Activated CD4-positive, CD25-positive, alpha-beta regulatory T cell treated with anti-CD3 and anti-CD28 coated beads, Interleukin-2, amount 50 U/mL, for 24 hours (primary cell): ENCODE data around the gene SMC1B.

Experiments used
- ATAC-seq, 2 donors: fragments of 150-1000 bp; cut with Tn5 transposase; one replicate each; pipeline ENCODE4 v1.10.0; 2021; ENCODE audit warnings: mild to moderate bottlenecking in 1 of 2, moderate library complexity in 1 of 2

SMC1B gene

DNA sequence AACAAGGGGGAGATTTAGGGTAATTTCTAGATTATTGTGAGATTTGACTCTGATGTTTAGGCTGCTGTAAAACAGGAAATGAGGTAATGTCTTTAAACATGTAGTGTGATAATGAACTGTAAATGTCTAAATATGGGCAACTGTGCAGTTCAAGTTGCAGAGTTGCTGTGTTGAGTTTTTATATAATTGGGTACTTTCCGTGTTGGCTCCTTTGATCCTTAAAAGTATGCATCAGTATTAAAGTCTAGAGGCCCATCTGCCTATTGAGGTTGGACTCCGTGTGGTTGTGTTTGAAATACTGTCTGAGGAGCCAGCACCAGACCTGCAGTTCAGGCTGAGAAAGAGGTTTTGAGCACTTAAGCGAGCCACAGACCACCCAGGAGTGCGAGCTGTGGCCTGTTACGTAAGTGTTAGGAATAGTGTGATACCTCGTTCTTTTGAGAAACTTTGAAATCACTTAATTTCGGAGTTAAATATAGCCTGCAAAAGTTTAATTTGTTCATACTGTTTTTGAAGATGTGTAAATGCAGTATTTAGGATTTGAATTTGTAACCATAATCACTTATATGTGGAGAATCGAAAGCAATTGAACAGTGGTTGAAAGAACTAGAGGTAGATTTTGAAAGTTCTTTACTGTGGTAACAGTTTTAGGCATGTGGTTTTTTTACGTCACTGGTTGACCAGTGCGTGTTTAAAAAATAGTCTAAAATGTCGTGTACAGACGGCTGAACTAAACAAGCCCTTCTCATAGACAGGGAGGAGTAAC lies 94.7 kb downstream of the SMC1B start:
- peak; percentile 69 for ATAC-seq

DNA sequence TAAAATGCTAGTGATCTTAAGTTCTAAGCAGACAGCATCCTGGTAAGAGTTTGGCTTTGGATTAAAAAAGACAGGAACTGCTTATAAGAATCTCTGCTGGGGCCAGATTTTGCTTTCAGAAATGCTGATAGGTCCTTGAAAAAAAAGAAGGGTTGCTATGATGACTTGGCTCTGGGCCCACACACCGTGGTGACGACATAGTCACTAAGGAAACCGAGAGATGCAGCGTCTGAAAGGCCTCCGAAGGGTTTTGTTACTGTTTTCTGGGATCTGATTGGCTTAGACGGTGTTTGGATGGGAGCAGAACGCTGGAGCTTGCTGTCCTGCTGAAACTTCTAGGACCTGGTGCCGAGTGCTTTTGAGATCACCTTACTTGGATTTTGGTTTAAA lies 95.2 kb downstream of the SMC1B start:
- peak; percentile 79 to 80 for ATAC-seq

DNA sequence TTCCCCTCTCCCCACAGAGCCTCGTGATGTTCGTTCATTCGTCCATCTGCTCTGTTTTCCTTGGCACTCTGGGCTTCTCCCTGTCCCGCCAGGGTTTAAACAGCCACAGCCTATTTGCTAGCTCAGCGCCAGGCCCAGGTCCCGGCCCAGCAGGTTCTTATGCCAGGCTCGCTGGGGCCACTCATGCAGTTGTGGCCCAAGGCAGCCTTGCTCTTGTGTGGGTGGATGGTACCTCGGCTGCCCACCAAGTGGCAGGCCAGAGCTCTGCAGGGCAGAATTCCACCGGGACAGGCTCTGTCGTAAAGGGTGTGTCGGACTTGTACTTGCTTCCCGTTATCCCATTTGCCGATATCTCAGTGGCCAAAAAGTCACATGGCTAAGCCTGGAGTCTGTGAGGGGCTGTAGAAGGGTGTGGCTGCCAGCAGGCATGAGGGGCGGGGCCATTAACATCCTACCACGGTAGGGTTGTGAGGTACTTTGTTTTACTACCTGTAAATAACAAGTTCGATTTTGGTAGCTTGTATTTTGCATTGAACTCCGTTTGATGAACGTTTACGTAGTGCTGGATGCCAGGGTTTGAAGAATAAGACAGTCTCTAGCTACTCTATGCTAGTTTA lies 95.7 kb downstream of the SMC1B start:
- no peak for ATAC-seq

DNA sequence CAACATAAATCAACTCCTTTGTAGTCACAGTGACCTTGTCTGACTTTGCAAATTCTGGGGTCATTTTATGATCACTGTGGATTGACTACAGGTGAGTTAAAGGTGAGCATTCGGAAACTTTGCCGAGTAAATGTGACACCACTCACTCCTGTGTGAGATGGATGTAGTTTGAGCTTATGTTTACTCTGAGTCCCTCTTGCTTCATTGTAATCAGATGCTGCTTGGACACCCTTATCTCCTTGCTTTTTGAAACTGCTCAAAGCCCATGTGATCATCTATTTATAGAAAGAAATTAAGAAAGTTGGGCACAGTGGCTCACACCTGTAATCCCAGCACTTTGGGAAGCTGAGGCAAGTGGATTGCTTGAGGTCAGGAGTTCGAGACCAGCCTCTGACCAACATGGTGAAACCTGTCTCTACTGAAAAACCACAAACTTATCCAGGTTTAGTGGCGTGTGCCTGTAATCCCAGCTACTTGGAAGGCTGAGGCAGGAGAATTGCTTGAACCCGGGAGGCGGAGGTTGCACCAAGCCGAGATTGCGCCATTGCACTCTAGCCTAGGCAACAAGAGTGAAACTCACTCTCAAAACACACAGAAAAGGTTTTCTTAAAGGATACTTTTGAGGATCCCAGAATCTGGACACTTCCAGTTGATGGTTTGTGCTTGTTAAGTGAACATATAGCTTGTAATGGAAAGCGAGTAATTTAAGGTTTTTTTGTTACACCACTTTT lies 96.4 kb downstream of the SMC1B start:
- no peak for ATAC-seq

DNA sequence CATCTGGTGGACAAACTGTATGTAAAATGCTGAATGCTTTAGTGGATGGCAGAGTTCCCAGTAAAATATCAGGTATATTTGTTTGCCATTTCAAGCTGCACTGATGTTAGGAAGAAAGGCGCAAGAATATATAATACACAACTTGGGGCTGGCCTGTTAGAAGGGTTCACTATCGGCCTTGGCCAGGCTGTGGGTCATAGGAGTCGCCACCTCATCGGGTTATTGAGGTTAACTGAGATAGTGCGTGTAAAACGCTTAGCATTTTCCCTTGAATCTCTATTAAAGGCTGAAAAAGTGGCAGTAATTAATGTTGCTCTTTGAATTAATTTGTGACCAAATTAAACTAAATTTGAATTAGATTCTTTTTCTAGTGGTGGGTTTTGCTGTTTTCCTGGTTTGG lies 98.6 kb downstream of the SMC1B start:
- ATAC-seq, result no peak

DNA sequence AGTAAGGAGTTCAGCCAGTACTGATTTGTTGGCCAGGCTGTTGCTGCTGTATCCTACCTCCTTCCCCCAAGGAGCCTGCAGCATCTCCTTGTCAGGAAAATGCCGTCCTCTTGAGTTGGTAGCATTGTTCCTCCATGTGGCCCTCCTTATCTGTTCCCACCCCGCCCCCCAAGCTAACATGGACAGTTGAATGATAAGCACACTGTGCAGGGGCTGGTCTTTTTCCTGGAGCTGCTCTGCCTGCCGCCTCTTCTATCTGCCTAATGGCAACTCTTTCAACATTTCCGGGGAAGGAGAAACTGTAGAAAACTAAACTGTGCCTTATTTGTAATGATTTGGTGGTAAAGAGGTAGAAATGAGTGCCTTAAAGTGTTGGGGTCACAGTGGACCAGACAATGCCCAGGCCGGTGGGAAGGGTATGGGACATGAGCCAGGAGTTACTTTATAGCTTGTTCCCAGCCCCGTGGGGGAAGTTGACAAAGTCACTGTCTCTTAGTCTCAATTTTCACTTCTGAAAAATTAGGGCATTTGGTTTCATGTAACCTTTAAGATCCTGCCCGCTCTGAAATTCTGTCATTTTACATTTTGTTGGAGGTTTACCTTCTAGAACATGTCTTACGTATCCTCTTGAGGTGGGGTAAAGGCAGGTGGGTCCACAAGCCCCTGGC lies 99.2 kb downstream of the SMC1B start:
- ATAC-seq, result no peak

DNA sequence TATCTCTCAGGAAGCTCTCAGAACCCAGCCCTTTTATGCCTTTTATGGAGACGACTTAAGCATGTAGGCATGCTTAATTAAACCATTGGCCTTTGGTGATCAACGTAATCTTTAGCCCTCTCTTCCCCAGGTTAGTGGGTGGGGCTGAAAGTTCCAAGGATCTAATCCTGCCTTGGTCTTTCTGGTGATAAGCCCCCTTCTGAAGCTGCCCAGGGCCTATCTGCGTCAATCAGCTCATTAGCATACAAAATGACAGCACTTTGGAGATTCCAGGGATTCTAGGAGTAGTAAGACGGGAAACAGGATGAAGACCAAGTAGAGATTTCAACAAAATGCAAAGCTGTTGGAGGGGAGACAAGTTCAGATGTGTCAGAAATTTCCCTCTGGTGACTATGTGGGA lies 100.5 kb downstream of the SMC1B start:
- no peak for ATAC-seq

DNA sequence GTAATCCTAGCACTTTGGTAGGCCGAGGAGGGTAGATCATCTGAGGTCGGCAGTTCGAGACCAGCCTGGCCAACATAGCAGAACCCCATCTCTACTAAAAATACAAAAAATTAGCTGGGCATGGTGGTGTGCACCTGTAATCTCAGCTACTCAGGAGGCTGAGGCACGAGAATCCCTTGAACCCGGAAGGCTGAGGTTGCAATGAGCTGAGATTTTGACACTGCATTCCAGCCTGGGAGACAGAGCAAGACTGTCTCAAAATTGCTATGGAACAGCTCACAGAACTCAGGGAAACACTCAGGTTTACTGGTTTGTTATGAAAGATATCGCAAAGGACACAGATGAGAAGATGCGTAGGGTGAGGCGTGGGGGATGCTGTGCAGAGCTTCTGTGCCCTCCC lies 101.0 kb downstream of the SMC1B start:
- ATAC-seq, result no peak

DNA sequence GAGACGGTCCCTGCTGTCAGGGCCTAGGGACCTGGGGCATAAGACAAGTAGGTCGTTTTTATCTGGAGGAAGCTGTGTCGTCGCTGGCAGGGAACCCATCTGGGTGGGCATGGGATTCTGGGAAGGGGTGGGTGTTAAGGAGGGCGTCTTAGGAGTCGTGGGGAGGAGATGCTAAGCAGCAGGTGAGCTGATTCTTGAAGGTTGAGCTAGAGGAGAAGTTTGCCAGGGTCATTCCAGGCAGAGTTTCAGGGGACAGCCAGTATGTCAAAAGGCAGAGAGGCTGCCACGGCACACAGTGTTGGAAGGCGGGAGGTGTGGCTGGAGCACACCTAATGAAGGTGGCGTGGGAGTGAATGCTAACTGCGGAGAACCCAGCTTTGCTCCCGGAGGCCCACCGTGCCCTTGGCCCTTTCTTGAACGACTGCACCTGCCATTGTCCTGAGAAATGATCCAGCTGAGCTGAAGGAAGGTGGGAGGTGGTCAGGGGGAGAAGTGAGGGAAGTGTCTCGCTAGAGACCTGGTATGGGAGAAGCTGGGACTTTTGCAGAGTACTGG lies 102.3 kb downstream of the SMC1B start:
- no peak for ATAC-seq

DNA sequence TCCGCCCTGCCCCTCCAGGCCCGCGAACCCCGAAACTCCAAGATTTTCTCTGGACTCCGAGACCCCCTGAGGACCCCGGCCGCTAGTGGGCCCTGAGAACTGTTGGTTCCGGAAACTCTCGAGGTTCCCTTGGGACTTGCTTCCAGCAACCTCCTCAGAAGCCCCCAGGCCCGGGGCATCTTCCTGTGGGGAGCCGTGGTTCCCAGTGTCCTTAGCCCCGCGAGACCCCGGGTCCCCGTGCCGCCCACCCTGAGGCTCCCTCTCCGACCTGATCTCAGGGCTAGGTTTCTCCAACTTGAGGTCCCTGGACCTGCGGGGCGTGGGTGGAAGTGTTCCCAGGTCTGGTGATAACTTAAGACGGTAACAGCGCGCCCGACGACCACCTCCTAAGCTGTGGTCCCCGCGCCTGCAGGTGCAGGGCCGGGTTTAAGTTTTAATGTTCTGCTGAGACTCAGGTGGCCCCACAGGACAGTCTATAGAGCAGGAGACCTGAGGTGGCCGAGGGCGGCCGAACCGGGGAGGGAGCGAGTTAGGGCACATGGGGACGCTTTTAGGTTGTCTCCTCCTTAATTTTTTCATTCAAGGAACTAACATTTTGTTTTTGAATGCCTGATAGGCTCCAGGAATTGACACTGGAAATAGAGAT lies 102.9 kb downstream of the SMC1B start:
- ATAC-seq, result no peak

DNA sequence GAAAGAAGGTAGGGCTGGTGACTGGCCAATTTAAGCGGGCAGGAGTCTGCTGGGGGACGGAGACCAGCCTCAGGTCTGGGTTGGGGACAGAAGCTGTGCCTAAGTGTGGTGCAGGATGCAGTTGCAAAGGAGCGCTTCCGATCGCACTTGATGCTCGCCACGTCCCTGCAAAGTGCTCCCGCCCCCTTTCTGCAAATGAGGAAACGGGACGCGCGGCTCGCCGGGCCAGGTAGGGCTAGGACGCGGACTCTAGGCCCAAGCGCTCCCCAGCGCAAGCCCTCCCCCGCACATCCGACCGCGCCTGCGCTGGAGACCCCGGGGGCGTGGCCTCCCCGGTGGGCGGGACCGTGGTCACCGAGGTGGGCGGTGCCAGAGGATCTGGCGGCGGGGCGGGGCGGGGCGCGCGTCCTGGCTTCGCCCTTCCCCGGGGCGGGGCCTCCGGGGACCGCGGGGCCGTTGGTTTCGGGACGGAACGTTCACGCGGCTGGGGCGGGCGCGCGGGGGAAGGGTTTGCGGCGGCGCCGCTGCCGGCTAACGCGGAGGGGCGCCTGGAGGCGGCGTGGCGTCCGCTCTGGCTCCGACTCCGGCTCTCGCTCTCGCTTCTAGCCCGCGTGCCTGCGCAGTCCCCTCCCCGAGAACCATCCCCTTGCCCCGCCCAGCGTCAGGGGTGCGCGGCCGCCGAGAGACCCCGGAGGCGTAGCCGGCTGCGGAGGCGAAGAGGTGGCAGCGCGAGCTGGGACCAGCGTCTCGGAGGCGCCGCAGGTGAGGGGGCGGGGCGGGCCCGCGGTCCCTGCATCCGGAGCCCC lies 103.8 kb downstream of the SMC1B start, which contains the start of gene FAM118A:
Gene FAM118A, plus strand, starts transcription at position 513 of the 806 bp plus-strand sequence. CDS start 12,446 bp downstream, outside the sequence.
- ATAC-seq, result peak; percentile 81 to 86

DNA sequence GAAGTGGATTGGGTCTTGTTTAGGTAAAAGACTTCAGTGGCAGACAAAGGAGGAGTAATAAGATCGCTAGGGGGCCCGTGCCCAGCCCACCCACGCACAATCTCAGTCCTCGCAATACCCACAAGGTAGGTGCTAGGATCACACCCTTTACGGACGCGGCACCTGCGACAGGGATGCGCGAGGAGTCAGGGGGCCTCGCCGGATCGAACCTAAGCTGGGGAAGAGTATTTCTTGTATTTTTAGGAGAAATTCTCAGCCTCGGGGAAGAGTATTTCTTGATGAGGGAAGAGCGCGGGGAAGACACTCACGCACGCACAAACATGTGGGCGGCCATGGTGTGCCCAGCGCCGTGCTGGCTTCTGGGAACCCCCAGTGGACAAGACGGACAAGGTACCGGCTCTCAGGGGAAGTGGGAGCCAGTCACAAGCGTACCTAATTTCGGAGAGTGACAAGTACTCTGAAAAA lies 104.4 kb downstream of the SMC1B start:
- ATAC-seq, result no peak

DNA sequence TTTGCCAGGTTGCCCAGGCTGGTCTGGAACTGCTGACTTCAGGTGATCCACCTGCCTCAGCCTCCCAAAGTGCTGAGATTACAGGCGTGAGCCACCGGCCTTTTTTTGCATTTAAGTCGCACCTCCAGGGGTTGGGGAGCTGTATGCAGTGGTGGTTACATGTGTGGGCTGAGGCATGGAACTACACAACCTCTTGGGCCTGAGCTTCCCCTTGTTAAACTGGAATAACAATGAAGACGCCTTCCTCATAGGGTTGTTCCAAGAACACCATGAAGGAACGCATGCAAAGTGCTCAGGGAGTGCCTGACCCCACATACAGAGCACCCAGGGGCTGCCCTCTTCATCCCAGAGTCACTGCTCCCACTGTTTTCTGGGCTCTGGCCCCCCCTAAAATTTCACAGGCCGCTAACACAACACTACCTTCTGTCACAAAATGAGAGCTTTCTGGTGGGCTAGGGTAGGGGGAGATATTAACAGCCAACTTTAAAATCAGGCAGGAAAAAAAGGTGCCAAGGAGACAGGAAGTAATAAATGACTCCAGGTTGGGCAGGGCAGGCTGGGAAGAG lies 104.9 kb downstream of the SMC1B start:
- ATAC-seq, result no peak

DNA sequence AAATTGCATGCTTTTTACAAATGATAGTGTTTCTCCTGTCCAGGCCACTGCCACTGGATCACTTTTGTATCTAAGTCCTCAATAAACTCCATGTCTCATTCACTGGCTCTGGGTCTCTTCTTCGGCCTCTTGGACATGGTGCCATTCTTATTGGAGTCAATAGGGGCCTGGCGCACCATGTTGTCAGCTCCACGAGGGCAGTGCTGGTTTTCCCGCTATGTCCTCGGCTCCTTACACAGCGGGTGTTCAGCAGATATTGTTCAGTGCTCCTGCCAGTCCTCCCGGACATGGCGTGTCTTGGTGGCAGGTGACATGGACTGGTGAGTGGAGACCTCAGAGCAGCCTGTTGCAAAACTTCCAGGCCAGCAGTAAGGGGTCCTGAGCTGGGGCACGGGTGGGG lies 107.3 kb downstream of the SMC1B start:
- ATAC-seq, result no peak

DNA sequence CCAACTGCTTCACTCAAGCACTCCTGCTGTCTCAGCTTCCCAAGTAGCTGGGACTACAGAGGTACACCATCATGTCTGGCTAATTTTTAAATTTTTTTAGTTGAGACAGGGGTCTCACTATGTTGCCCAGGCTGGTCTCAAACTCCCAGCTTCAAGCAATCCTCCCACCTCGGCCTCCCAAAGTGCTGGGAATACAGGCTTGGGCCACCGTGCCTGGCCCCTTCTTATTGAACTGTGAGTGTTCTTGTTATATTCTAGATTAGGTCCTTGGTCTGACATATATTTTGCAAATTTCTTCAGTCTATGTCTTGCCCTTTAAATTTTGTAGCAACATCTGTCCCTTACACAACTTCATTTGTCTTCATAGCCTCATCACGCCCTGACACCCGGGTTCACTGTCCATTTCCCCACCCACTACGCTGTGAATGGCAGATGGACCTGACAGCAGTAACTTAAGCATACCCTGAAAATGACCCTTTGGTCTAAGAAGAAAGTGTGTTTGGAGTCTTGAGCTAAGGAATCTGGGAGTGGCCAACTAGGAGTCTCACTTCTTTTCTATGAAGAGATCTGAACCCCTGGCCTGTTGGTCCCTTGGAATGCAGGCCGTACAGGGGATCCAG lies 107.8 kb downstream of the SMC1B start:
- ATAC-seq, result no peak

DNA sequence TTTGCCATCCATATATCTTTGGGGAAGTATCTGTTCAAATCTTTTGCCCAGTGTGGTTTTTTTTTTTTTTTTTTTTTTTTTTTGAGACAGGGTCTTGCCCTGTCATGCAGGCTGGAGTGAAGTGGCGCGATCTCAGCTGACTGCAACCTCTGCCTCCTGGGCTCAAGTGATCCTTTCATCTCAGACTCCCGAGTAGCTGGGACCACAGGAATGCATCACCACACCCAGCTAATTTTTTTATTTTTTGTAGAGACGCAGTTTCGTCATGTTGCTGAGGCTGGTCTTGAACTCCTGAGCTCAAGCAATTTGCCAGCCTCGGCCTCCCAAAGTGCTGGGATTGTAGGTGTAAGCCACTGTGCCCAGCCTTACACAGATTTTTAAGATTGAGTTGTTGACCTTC lies 108.4 kb downstream of the SMC1B start:
- ATAC-seq, result no peak

DNA sequence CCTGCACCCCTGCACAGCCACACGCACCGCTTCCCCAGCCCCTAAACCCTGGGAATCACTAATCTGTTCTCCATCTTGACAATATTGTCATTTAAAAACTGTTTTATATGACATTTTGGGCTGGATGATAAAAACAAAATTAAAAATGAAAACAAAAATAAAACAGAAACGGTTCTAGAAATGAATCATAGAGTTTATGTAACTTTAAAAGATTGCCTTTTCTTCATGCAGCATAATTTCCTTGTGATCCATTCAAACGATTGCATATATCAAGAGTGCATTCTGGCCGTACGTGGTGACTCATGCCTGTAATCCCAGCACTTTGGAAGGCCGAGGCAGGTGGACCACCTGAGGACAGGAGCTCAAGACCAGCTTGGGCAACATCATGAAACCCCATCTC lies 110.2 kb downstream of the SMC1B start:
- peak in 1 of 2 donors; percentile 31 for ATAC-seq

DNA sequence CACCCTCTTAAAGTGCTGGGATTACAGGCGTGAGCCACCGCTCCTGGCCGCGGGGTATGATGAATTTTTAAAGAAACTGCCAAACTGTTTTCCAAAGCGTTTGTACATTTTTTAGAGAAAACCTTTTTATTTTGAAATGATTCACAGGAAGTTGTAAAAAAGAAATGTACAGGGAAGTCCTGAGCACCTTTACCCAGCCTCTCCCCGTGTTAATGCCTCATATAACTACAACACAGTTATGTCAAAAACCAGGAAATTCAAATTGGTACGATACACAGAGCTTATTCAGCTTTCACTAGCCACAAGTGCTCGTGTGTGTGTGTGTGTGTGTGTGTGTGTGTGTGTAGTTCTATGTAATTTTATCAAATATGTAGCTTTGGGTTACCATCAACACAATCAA lies 110.6 kb downstream of the SMC1B start:
- no peak for ATAC-seq

DNA sequence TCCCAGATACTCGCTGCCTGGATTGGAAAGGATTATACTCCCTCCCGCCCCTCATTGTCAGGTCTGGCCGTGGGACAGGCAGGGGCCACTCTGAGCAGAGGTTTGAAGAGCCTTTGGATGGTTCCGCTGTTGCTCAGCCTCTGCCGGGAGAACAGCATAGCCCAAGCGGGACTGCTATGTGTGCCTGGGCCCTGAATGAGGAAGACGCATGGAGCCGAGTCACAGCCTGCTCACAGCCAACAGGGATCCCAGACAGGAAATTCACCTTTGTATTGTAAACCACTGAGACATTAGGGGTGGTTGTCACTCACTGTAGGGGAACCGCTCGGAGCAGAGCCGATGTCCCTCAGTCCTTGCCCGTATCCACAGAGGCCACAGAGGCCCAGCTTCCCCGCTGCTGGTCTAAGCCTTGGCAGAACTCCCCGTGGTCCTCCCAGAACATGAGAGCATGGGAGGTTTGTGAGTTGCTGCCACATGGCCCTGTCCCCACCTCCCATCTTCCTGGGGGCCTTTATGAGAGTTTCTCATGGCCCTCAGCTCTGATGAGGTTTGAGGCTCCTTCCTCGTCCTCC lies 114.4 kb downstream of the SMC1B start:
- ATAC-seq, result no peak

DNA sequence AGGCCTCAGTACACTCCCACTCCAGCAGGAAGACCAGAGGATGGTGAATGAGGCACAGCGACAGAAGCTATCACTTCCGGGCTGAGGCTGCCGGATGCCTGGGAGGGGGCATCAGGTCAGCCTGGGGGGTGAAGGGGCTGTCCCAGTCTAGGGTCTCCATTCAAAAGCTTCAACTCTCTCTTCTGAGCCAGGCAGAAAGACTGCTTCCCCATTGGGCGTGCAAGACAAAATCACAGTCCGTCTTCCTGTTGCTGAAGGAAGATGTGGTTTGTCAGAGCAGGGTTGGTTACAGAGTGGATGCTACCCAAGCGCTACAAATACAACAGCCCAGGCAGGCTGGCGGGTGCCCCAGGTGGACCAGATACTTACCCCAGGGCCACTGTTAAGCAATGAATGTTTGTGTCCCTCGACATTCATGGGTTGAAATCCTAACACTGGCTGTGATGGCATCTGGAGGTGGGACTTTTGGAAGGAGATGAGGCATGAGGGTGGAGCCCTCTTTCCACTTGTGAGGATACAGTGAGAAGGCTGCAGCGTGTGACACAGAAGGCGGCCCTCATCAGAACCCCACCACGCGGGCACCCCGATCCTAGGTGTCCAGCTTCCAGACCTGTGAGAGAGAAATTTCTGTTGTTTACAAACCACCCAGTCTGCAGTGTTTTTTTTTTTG lies 116.6 kb downstream of the SMC1B start:
- peak; percentile 58 to 67 for ATAC-seq
